Skeletal muscle tissue (tissue), 4 donors: ENCODE results near the gene ARHGEF16. TPM values are rescaled to one million over a fixed set of nuclear protein-coding genes. Genes with fewer than 3 reads are reported as not detected.

Experiments
- H3K27ac ChIP-seq: one replicate; pipeline ENCODE4 v1.7.0; 2013; ENCODE audit warnings: mild to moderate bottlenecking, low read depth, low read length, inconsistent platforms
- H3K27me3 ChIP-seq, 3 donors: one replicate each; pipeline ENCODE4 v1.7.0; 2013; ENCODE audit warnings: low read length in 3 of 3; ENCODE audit not compliant: control insufficient read depth in 3 of 3, insufficient read depth in 3 of 3
- H3K36me3 ChIP-seq, 3 donors: one replicate each; pipeline ENCODE4 v1.7.0; 2013; ENCODE audit warnings: low read length in 3 of 3; ENCODE audit not compliant: control insufficient read depth in 3 of 3, insufficient read depth in 3 of 3
- H3K4me1 ChIP-seq, 3 donors: one replicate each; pipeline ENCODE4 v1.7.0; 2013; ENCODE audit warnings: low read length in 3 of 3, mild to moderate bottlenecking in 3 of 3; ENCODE audit not compliant: control insufficient read depth in 3 of 3, insufficient read depth in 3 of 3
- H3K4me3 ChIP-seq, 3 donors: one replicate each; pipeline ENCODE4 v1.7.0; 2013; ENCODE audit warnings: low read length in 3 of 3
- H3K9ac ChIP-seq, 3 donors: one replicate each; pipeline ENCODE4 v1.7.0; 2013; ENCODE audit warnings: low read length in 3 of 3, mild to moderate bottlenecking in 3 of 3, moderate library complexity in 2 of 3, low read depth in 1 of 3
- H3K9me3 ChIP-seq, 3 donors: one replicate each; pipeline ENCODE4 v1.7.0; 2013; ENCODE audit warnings: low read length in 3 of 3; ENCODE audit not compliant: control insufficient read depth in 3 of 3
- total RNA-seq: library from RNA; depleted of rRNA; stranded (reverse); fragments of >200 nt; gene quantifications from one replicate; pipeline ENCODE4 v1.2.3, GENCODE V29; 2014
- donor health status: Osteomylitis.

Gene ARHGEF16
- total RNA-seq, 1 donor from 2014 or later: 0.52 TPM

GRCh38 chr1:3505161-3505560 is 50.7 kb downstream of the ARHGEF16 start:
- Histone ChIP-seq H3K9ac (peak overlapping the region in 1 of 3 donors; percentile 85), H3K27ac (peak overlapping the region; percentile 94), H3K36me3 (no peaks in the 10 kb centered on the region), H3K4me1 (peaks cover 19 to 42% (median 38%) of the 10 kb centered on the region in 3 donors), H3K9me3 (no peaks in the 10 kb centered on the region), H3K27me3 (no peaks in the 10 kb centered on the region), H3K4me3 (peak overlapping the region in 1 of 3 donors; percentile 49)

- Histone ChIP-seq H3K4me1 (peaks cover 19 to 40% (median 36%) of the 10 kb centered on the region in 3 donors), H3K27ac (no peak overlapping the region)
Measured at GRCh38 chr1:3506041-3506440, 51.6 kb downstream of the ARHGEF16 start.

GRCh38 chr1:3506943-3507342 is 52.5 kb downstream of the ARHGEF16 start:
- H3K36me3 ChIP-seq: no peaks in the 10 kb centered on the region
- no peak overlapping the region for H3K9ac ChIP-seq
- no peaks in the 10 kb centered on the region for H3K27me3 ChIP-seq
- H3K4me1 ChIP-seq: peaks cover 19 to 36% (median 34%) of the 10 kb centered on the region in 3 donors
- H3K9me3 ChIP-seq: no peaks in the 10 kb centered on the region
- no peak overlapping the region for H3K4me3 ChIP-seq
- no peak overlapping the region for H3K27ac ChIP-seq

More at GRCh38 chr1:3506041-3506440, 51.6 kb downstream of the ARHGEF16 start:
- Histone ChIP-seq H3K9me3 (no peaks in the 10 kb centered on the region), H3K4me3 (no peak overlapping the region), H3K27me3 (no peaks in the 10 kb centered on the region), H3K36me3 (no peaks in the 10 kb centered on the region), H3K9ac (peak overlapping the region in 1 of 3 donors; percentile 85)

- Histone ChIP-seq H3K9ac (no peak overlapping the region), H3K36me3 (no peaks in the 10 kb centered on the region), H3K27me3 (no peaks in the 10 kb centered on the region), H3K4me1 (peaks cover 19 to 34% (median 32%) of the 10 kb centered on the region in 3 donors), H3K9me3 (no peaks in the 10 kb centered on the region), H3K27ac (no peak overlapping the region), H3K4me3 (no peak overlapping the region)
Measured at GRCh38 chr1:3507636-3508275, 53.3 kb downstream of the ARHGEF16 start.

GRCh38 chr1:3508757-3509415 is 54.4 kb downstream of the ARHGEF16 start:
- H3K9me3 ChIP-seq: no peaks in the 10 kb centered on the region
- no peak overlapping the region for H3K4me3 ChIP-seq
- H3K4me1 ChIP-seq: peaks cover 12 to 22% (median 20%) of the 10 kb centered on the region in 3 donors
- no peaks in the 10 kb centered on the region for H3K27me3 ChIP-seq
- H3K9ac ChIP-seq: no peak overlapping the region
- no peak overlapping the region for H3K27ac ChIP-seq
- H3K36me3 ChIP-seq: no peaks in the 10 kb centered on the region

DNA sequence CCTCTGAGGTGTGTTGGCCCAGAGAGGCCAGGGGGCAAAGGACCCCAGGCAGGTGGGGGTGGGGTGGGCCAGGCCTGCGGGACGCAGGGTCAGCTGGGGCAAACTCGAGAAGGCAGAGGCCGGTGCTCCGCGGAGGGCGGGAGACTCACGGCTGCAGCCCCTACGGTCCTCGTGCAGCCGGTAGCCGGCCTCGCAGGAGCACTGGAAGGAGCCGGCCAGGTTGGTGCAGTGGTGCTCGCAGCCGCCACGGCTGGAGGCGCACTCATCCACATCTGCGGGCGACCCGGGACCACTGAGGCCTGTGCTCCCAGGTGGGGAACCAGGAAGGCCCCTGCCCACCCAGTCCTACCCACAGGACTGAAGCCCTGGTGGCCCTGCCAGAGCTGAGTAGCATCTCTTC is 55.3 kb downstream of the ARHGEF16 start:
- H3K4me1 ChIP-seq: peaks cover 5 to 15% (median 12%) of the 10 kb centered on the region in 3 donors
- H3K36me3 ChIP-seq: no peaks in the 10 kb centered on the region
- no peak overlapping the region for H3K4me3 ChIP-seq
- no peaks in the 10 kb centered on the region for H3K9me3 ChIP-seq
- H3K27me3 ChIP-seq: no peaks in the 10 kb centered on the region
- H3K9ac ChIP-seq: no peak overlapping the region
- H3K27ac ChIP-seq: no peak overlapping the region

DNA sequence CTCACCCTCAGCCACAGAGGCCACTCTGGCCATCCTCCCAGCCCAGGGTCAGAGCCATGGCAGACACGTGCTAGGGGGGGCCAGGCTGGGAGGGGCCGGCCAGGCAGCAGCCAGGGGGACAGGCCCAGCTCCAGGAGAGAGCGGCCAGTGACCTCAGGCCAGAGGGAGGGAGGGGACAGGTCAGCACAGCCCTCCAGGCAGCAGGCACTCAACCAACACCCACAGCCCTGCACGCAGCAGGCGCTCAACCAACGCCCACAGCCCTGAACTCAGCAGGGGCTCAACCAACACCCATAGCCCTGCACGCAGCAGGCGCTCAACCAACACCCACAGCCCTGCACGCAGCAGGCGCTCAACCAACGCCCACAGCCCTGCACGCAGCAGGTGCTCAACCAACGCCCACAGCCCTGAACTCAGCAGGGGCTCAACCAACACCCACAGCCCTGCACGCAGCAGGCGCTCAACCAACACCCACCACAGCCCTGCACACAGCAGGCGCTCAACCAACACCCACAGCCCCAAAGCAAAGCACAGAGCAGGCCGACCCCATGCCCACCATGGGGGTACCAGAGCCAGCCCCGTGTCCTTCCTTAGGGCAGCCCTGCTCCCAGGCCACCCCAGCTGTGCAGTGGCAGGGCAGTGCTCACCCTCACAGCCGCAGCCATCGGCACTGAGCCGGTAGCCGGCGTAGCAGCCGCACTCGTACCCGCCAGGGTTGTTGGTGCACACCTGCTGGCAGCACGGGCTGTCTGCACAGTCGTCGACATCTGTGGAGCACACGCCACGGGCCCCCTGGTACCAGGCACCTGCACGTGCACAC is 55.9 kb downstream of the ARHGEF16 start:
- no peak overlapping the region for H3K9ac ChIP-seq
- no peaks in the 10 kb centered on the region for H3K36me3 ChIP-seq
- no peaks in the 10 kb centered on the region for H3K27me3 ChIP-seq
- no peaks in the 10 kb centered on the region for H3K9me3 ChIP-seq
- H3K4me3 ChIP-seq: no peak overlapping the region
- no peak overlapping the region for H3K27ac ChIP-seq
- peaks cover 0 to 9% (median 6%) of the 10 kb centered on the region in 3 donors for H3K4me1 ChIP-seq

DNA sequence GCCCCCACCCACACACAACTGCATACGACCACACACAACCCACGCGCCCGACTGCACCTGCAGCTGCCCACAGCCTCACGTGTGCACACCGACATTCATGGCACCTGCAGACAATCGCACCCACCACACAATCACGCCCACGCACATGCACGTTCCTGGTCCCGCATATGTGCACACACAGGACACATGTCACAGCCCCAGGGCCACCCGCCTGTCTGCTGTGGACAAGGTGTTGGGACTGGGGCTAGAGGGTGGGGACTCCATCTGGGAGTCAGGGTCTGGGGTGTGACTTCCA is 56.4 kb downstream of the ARHGEF16 start:
- Histone ChIP-seq H3K4me1 (peaks cover 0 to 3% (median under 1%) of the 10 kb centered on the region in 3 donors), H3K27me3 (no peaks in the 10 kb centered on the region), H3K36me3 (no peaks in the 10 kb centered on the region), H3K4me3 (no peak overlapping the region), H3K9me3 (no peaks in the 10 kb centered on the region), H3K27ac (no peak overlapping the region), H3K9ac (no peak overlapping the region)

- Histone ChIP-seq H3K9me3 (no peaks in the 10 kb centered on the region), H3K4me3 (no peak overlapping the region), H3K27me3 (no peaks in the 10 kb centered on the region), H3K36me3 (no peaks in the 10 kb centered on the region), H3K9ac (no peak overlapping the region), H3K4me1 (no peaks in the 10 kb centered on the region), H3K27ac (no peak overlapping the region)
Measured at GRCh38 chr1:3511306-3511705, 56.8 kb downstream of the ARHGEF16 start.

- Histone ChIP-seq H3K27ac (no peak overlapping the region), H3K9ac (no peak overlapping the region), H3K4me3 (no peak overlapping the region), H3K9me3 (no peaks in the 10 kb centered on the region), H3K27me3 (no peaks in the 10 kb centered on the region), H3K4me1 (peaks cover 0 to 3% (median 0%) of the 10 kb centered on the region in 3 donors), H3K36me3 (no peaks in the 10 kb centered on the region)
Measured at GRCh38 chr1:3511856-3512255, 57.4 kb downstream of the ARHGEF16 start.
